ENCODE results near the gene SMYD3.

SMYD3 gene

DNA sequence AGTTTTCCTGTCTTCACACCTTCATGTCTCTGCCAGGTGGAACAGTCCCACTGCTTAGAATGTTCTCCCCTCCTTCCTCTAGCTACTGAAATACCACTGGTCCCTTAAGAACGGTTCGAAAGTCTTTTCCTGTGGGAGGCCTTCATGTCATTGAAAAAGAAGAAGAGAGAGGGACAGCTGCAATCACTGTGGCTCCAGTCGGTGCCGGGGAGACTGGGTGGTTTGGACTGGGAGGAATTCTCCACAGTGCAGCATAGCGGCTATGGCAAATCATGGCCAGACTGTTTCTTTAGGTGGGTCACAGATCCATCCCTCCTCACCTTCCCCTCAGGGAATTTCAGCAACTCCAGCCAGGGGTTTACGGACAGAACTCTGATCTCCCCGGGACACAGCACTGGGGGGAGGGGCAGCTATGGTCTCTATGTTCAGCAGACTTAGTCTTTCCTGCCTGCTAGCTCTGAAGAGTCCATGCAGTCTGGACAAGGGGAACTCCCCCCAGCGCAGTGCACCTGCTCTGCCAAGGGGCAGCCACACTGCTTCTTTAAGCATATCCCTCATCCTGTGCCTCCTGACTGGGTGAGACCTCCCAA is 567.2 kb downstream of the SMYD3 start:
- Histone ChIP-seq H3K27ac (ENCODE audit: low read depth, low read length) (no peak overlapping the region), H3K4me2 (ENCODE audit: low read depth, low read length, poor library complexity, severe bottlenecking) (no peak overlapping the region), H3F3A (ENCODE audit: insufficient read depth) (no peaks in the 10 kb centered on the region), H3K4me3 (ENCODE audit: insufficient read depth, low read length, poor library complexity, severe bottlenecking) (no peak overlapping the region), H3K79me2 (ENCODE audit: insufficient read depth, low read length) (no peaks in the 10 kb centered on the region), H3K9me2 (replicated peaks; ENCODE audit: insufficient read depth, low read length) (no peaks in the 10 kb centered on the region), H3K9me3 (ENCODE audit: insufficient read depth, low read length) (no peaks in the 10 kb centered on the region), H3K27me3 (ENCODE audit: low read length) (no peaks in the 10 kb centered on the region), H2AFZ (ENCODE audit: low read depth, low read length, severe bottlenecking) (no peak overlapping the region), H4K20me1 (ENCODE audit: low read depth, low read length) (no peaks in the 10 kb centered on the region), H3K36me3 (ENCODE audit: low read length) (no peaks in the 10 kb centered on the region), H3K9ac (ENCODE audit: low read length) (no peak overlapping the region)
- TF ChIP-seq EZH2phosphoT487 (conservative IDR thresholded peaks at IDR 0.05; ENCODE audit: low read length) (no peak), CTCF (IDR thresholded peaks at IDR 0.05; ENCODE audit: insufficient read depth, low read length, poor library complexity, severe bottlenecking) (no peak)

GRCh38 chr1:245938046-245938435 is 569.0 kb downstream of the SMYD3 start:
- no peaks in the 10 kb centered on the region for H3F3A ChIP-seq (ENCODE audit: insufficient read depth)
- no peaks in the 10 kb centered on the region for H3K27me3 ChIP-seq (ENCODE audit: low read length)
- no peaks in the 10 kb centered on the region for H3K9me2 ChIP-seq (replicated peaks; ENCODE audit: insufficient read depth, low read length)
- H3K4me2 ChIP-seq (ENCODE audit: low read depth, low read length, poor library complexity, severe bottlenecking) = no peak overlapping the region
- H3K9me3 ChIP-seq (ENCODE audit: insufficient read depth, low read length) = no peaks in the 10 kb centered on the region
- no peak overlapping the region for H3K4me3 ChIP-seq (ENCODE audit: insufficient read depth, low read length, poor library complexity, severe bottlenecking)
- H3K27ac ChIP-seq (ENCODE audit: low read depth, low read length) = no peak overlapping the region
- no peaks in the 10 kb centered on the region for H3K79me2 ChIP-seq (ENCODE audit: insufficient read depth, low read length)
- H2AFZ ChIP-seq (ENCODE audit: low read depth, low read length, severe bottlenecking) = no peak overlapping the region
- no peak overlapping the region for H3K9ac ChIP-seq (ENCODE audit: low read length)
- H4K20me1 ChIP-seq (ENCODE audit: low read depth, low read length) = no peaks in the 10 kb centered on the region
- no peak for TF ChIP-seq EZH2phosphoT487 (conservative IDR thresholded peaks at IDR 0.05; ENCODE audit: low read length)
- no peak for TF ChIP-seq CTCF (IDR thresholded peaks at IDR 0.05; ENCODE audit: insufficient read depth, low read length, poor library complexity, severe bottlenecking)
- no peaks in the 10 kb centered on the region for H3K36me3 ChIP-seq (ENCODE audit: low read length)

GRCh38 chr1:245937316-245938045 is 569.6 kb downstream of the SMYD3 start:
- H4K20me1 ChIP-seq (ENCODE audit: low read depth, low read length) = no peaks in the 10 kb centered on the region
- H3K79me2 ChIP-seq (ENCODE audit: insufficient read depth, low read length) = no peaks in the 10 kb centered on the region

More at GRCh38 chr1:245937316-245938045, 569.6 kb downstream of the SMYD3 start:
- no peaks in the 10 kb centered on the region for H3K27me3 ChIP-seq (ENCODE audit: low read length)
- no peaks in the 10 kb centered on the region for H3F3A ChIP-seq (ENCODE audit: insufficient read depth)
- no peak overlapping the region for H3K4me3 ChIP-seq (ENCODE audit: insufficient read depth, low read length, poor library complexity, severe bottlenecking)
- no peaks in the 10 kb centered on the region for H3K9me2 ChIP-seq (replicated peaks; ENCODE audit: insufficient read depth, low read length)
- no peak overlapping the region for H3K9ac ChIP-seq (ENCODE audit: low read length)
- no peaks in the 10 kb centered on the region for H3K9me3 ChIP-seq (ENCODE audit: insufficient read depth, low read length)
- TF ChIP-seq EZH2phosphoT487 (conservative IDR thresholded peaks at IDR 0.05; ENCODE audit: low read length) (no peak), CTCF (IDR thresholded peaks at IDR 0.05; ENCODE audit: insufficient read depth, low read length, poor library complexity, severe bottlenecking) (no peak)
- no peak overlapping the region for H3K27ac ChIP-seq (ENCODE audit: low read depth, low read length)
- no peak overlapping the region for H3K4me2 ChIP-seq (ENCODE audit: low read depth, low read length, poor library complexity, severe bottlenecking)
- H2AFZ ChIP-seq (ENCODE audit: low read depth, low read length, severe bottlenecking) = no peak overlapping the region
- H3K36me3 ChIP-seq (ENCODE audit: low read length) = no peaks in the 10 kb centered on the region
